NCI-H1694 (cell line): ENCODE results near the gene FSD1.
A peak's percentile ranks its signal among the peaks of the same experiment; 100 is the strongest.

Source experiments
- DNase-seq: peaks from one replicate; lab custom pipeline; 2025; lab: John Stamatoyannopoulos, UW

Gene FSD1

GRCh38 chr19:4365341-4365740 lies 60.9 kb downstream of the FSD1 start:
- DNase-seq, result no peak

DNA sequence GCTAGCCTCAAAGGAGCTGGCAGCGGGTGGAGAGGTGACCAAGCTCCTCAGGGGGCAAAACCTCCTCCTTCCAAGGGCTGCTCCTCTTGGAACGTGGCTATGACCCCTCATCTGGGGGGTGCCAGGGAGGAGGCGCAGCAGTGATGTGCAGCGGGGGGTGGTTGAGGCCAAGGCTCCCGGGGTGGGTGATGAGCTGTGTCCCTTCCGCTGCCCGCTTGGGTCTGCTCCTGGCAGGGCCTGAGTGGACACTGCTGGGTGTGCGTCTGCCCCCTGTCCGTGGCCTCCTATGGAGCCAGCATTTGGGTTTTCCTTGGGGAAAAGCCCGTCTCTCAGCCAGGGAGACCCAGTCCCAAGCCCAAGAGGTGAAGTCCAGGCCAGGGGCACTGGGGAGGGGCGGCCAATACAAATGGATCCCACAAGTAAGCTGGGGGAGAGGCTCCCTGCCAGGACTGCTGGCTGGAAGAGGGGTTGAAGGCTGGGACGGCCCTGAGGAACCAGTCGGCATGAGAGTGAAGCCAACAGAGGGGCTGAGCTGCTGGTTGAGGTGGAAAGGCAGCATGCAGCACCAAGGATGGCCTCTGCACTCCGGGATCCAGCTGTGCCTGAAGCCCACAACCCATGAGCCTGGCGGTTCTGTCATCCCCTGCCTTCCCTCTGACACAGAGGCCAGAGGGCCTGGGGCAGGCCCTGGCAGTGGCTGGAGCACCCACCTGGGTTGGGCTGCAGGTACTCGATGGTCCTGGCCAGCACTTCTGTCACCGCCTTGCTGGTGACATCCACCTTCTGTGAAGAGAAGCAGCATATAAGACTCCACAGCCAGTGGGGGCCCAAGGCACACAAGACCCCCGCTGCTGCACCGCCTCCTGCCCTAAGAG lies 61.6 kb downstream of the FSD1 start:
- no peak for DNase-seq

DNA sequence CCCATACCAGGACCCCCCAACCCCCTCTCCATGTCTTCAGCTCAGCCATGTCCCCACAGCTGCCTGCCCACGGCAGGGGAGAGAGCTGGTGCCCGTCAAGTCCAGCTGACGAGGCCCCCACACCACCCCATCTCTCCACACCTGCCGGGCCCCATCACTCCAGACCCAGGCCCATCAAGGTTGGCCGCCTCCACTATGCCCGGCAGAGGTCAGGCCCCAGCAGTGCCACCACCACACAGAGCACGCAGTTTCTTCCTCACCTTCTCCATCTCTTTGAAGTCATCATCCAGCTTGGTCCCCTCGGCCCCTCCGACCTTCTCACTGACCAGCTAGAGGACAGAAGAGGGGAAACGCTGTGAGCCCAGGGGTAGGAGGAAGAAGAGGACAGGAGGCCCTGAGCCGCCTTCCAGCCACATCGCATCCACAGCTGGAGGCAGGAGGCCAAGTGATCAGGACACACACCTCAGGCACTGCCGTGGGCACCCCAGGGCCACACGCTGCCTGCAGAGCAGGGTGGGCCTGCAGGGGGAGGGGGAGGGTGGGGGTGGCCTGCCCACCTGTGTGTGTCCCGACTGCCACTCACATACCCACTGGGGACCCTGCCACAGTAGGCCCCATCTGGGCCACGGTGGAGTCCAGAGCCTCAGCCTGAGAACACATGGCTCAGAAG lies 62.4 kb downstream of the FSD1 start:
- DNase-seq, result no peak

DNA sequence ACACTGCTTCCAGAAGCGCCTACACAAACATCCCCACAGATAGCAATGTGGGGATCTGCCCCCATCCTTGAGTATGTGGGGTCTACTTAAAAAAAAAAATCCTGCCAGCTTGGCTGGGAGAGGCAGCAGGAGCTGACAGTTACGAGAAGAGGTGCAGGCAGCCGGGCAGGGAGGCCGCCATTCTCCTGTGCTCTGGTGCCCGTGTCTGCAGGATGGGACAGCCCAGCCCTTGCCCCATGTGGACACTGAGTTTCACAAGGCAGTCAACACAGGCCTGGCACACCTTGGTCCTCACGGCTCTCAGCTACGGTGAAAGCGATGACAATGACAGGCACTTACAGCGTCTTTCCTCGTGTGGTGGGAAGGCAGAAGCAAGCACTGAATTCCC lies 62.9 kb downstream of the FSD1 start:
- DNase-seq, result no peak

DNA sequence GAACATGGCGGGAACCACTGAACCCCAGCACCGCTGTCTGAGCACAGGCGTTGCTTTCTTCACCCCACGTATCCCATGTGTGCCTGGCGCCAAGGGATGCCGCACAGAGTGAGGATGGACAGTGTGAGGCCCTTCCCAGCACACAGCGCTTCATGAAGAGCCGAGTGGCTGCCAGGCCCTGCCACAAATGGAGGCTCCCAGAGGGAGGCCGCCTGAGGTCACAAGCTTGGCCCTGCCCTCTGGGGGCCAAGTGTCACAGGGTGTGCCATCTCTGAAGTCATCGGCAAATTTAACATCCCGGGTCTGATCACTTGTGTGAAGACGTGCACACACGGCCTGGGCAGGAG lies 63.4 kb downstream of the FSD1 start:
- DNase-seq, result no peak

DNA sequence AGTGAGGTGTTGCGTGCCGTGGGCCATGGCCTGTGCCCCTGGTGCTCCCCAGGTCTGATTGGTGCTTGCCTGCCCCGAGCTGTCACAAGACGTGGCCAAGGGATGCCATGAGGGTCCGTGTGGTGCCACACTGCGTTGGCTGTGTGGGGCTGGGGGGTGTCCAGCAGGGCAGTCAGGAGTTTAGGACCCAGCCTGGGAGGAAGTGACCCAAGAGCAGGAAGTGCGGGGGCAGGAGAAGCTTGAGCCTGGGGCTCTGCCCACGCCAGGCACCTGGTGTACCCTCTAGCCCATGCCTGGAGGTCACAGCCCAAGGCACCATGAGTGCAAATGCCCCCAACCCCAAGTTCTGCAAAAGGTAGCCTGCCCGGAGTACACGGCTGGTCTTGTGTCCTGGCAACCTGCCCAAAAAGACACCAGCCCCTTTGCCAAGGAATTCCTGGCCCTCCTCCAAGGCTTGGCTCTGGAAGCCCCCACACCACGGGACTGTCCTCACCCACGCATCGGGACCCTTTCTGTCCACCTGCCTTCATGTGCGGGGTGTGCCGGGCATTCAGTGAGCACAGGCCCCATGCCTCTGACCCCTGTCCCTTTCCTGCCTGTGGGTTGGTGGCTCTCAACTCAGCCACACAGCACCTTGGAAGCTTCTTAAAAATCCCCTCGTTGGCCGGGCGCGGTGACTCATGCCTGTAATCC lies 63.9 kb downstream of the FSD1 start:
- no peak for DNase-seq

DNA sequence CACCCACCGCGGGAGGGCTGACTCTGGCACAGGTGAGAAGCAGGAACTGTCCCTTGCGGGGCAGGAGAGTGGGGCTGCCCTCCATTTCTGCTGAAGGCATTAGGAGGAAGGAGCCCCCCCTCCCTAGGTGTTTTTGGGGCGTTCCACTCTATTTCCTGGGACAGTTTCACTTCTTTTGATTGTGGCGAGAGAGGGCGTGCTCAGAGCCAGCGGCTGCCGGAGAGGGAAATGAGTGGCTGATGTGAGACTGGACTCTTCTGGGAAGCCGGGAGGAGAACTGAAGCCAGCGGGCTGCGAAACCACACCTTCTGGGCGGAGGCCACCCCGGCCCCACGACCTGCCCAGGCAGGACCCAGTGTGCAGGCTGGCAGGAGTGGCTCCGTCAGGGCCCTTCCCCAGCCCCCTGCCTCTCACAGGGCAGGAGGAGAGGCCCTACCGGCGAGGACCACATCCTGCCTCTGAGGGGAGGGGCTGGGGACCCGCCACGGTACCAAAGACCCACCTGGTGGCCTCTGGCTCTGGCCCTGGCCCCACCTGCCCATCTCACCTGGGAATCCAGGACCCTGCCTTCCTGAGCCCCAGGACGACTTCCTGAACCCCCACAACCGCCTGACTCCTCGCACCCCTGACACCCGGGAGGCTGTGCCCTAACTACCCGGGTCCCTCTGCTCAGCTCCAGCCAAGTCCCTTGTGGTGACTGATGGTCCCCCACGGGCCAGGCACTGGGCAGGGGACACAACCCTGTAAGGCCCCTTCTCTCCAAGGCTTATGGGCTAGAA lies 64.9 kb downstream of the FSD1 start:
- DNase-seq, result no peak

DNA sequence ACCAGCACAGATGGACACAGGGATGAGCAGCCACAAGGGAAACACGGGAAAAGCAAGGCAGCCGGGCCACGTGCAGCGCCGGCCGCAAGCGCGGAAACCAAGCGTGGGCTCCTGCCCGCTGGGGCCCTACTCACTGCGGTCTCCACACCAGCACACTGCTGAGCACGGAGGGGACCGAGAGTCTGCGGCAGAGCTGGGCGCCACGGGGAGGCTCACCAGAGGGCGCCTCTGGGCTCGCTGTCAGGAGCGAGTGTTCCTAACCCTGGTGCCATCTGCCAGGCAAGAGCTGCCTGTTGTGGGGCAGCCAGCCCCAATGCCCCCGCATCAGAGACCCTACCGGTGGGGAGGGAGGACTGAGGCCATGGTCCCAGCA lies 65.5 kb downstream of the FSD1 start:
- peak; percentile 52 for DNase-seq

DNA sequence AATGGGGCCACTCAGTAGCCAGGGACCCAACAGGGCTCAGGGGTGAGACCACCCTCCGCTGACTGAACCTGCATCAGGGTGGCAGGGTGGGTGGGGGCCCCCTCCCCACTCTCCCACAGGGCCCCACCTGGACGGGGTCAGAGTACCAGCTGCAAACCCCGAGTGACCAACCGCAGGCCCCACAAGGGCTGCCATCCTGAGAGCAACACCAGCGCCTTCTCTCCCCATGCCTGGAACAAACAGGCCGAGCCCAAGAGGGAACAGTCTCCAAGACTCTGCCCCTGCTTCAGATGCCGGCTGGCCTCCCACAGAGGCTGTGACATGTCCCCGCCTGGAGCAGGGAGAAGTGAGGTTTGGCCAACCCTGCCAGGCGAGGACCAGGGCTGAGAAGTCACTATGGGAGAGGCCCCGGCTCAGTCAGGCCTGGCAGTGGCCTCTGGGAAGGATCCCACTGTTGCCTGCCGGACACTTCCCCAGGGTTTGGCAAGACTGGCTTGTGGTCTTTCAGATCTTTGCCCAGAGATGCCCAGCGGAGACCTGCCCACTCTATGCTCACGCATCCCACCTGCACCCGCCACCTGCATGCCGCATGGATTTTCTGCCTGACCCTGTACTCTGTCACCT lies 66.1 kb downstream of the FSD1 start:
- no peak for DNase-seq

- DNase-seq, result no peak
Measured at GRCh38 chr19:4371247-4372164, 67.1 kb downstream of the FSD1 start.

GRCh38 chr19:4372165-4373012 lies 68.0 kb downstream of the FSD1 start:
- no peak for DNase-seq

DNA sequence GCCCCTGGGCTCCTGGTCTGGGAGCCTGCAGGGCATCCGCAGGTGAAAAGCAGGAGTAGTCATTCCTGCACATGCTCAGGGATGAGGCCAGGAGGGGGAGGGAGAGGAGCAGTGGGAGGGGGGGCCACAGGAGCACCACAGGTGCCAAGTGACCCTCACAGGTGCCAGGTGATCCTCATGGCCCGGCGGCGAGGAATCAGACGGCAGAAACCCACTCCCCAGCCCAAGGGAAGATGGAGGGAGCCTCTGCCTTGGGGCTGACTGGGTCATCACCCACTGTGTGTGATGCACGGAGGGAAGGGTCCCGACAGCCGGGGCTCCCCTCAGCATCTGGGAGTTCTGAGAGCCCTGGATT lies 68.6 kb downstream of the FSD1 start:
- DNase-seq, result no peak
